Fibroblast of mammary gland (primary cell): ENCODE measurements around the gene TBC1D22B.

ENCODE experiments used
- DNase-seq: peaks from one replicate; pipeline ENCODE4 v3.0.0-alpha.2; 2010; ENCODE audit warnings: low read depth
- H3K4me3 ChIP-seq: 2 replicates; pipeline ENCODE4 v1.5.1; 2011; ENCODE audit warnings: low read depth, mild to moderate bottlenecking, low read length, moderate library complexity; ENCODE audit not compliant: control insufficient read depth
- CTCF ChIP-seq: conservative IDR thresholded peaks from 2 replicates; pipeline ENCODE4 v1.5.1; 2011; ENCODE audit warnings: low read depth, low read length, inconsistent platforms; ENCODE audit not compliant: control insufficient read depth, insufficient read depth

The TBC1D22B gene

GRCh38 chr6:37316071-37316470, 58.5 kb downstream of the TBC1D22B start:
- H3K4me3 ChIP-seq, result no peak overlapping the region
- DNase-seq, result no peak
- no peak for TF ChIP-seq CTCF

- H3K4me3 ChIP-seq, result no peak overlapping the region
- TF ChIP-seq CTCF, result no peak
- DNase-seq, result no peak
Observed at GRCh38 chr6:37317312-37318038, 59.9 kb downstream of the TBC1D22B start.

- DNase-seq, result no peak
- TF ChIP-seq CTCF, result no peak
- H3K4me3 ChIP-seq, result no peak overlapping the region
Observed at GRCh38 chr6:37319156-37319555, 61.6 kb downstream of the TBC1D22B start.

- H3K4me3 ChIP-seq, result no peak overlapping the region
- DNase-seq, result no peak
- TF ChIP-seq CTCF, result no peak
Observed at GRCh38 chr6:37319856-37320480, 62.4 kb downstream of the TBC1D22B start.

- no peak for DNase-seq
- no peak overlapping the region for H3K4me3 ChIP-seq
- no peak for TF ChIP-seq CTCF
Observed at GRCh38 chr6:37320646-37321045, 63.1 kb downstream of the TBC1D22B start.

GRCh38 chr6:37321101-37321500, 63.5 kb downstream of the TBC1D22B start:
- no peak for TF ChIP-seq CTCF
- H3K4me3 ChIP-seq, result no peak overlapping the region
- DNase-seq, result no peak
